ENCODE measurements around the gene PAQR7. TPM values are rescaled to one million over a fixed set of nuclear protein-coding genes. Genes with fewer than 3 reads are reported as not detected.

The PAQR7 gene
- total RNA-seq, 1 experiment from 2014 or later = 6.7 TPM

- TF ChIP-seq MLX (CRISPR knock-in tag; IDR thresholded peaks at IDR 0.05) (no peak), TCF7 (CRISPR knock-in tag; IDR thresholded peaks at IDR 0.05; ENCODE audit: low read depth) (no peak), NFATC4 (CRISPR knock-in tag; IDR thresholded peaks at IDR 0.05) (no peak)
These were observed 33.5 kb upstream of the PAQR7 start (continued) for GRCh38 chr1:25909040-25909439.

GRCh38 chr1:25908161-25908560 is 32.7 kb upstream of the PAQR7 start:
- no peaks in the 10 kb centered on the region for H3K9me3 Mint-ChIP-seq
- CTCF ChIA-PET = interaction anchor here (1.1 to 3.6 kb wide), 2 partner anchors 12 to 89 kb away, joined by 3 to 31 read pairs; partner anchors contain the start of gene PAFAH2
- no peak for DNase-seq (ENCODE audit: low spot score)
- H3K4me3 Mint-ChIP-seq = no peak overlapping the region
- H3K27me3 Mint-ChIP-seq (ENCODE audit: low read depth) = no peaks in the 10 kb centered on the region; the same call in none of the 2 replicates
- POLR2A ChIA-PET = no interaction called here
- no peak for TF ChIP-seq RORB (CRISPR knock-in tag; IDR thresholded peaks at IDR 0.05)
- no peak for TF ChIP-seq ESRRA (CRISPR knock-in tag; IDR thresholded peaks at IDR 0.05; ENCODE audit: borderline replicate concordance)
- no peak for TF ChIP-seq ATF6 (CRISPR knock-in tag; IDR thresholded peaks at IDR 0.05)
- TF ChIP-seq STAT6 (CRISPR knock-in tag; conservative IDR thresholded peaks at IDR 0.05; ENCODE audit: low read depth) = no peak
- no peak for ATAC-seq
- peaks cover 18% of the 10 kb centered on the region for H3K36me3 Mint-ChIP-seq
- peaks cover 27% of the 10 kb centered on the region for H3K4me1 Mint-ChIP-seq
- H3K27ac Mint-ChIP-seq = no peak overlapping the region

- DNase-seq (ENCODE audit: low spot score) = no peak
- ATAC-seq = no peak
- peak overlapping the region; percentile 79; the same call in 1 of the 2 replicates for H3K4me3 Mint-ChIP-seq
- H3K9me3 Mint-ChIP-seq = no peaks in the 10 kb centered on the region
- ChIA-PET POLR2A (interaction anchor here (0.7 to 1.4 kb wide), 2 partner anchors 12 to 90 kb away, joined by 3 to 4 read pairs; no protein-coding TSS in a partner anchor), CTCF (interaction anchor here (0.6 to 3.6 kb wide), 3 partner anchors 12 to 90 kb away, joined by 4 to 31 read pairs (median 4); partner anchors contain the start of gene PAFAH2)
- peaks cover 27% of the 10 kb centered on the region for H3K4me1 Mint-ChIP-seq
- peaks cover 23% of the 10 kb centered on the region for H3K36me3 Mint-ChIP-seq
- H3K27ac Mint-ChIP-seq = no peak overlapping the region
- no peaks in the 10 kb centered on the region; the same call in none of the 2 replicates for H3K27me3 Mint-ChIP-seq (ENCODE audit: low read depth)
- no peak for TF ChIP-seq STAT6 (CRISPR knock-in tag; conservative IDR thresholded peaks at IDR 0.05; ENCODE audit: low read depth)
- TF ChIP-seq ERG (CRISPR knock-in tag; IDR thresholded peaks at IDR 0.05) = no peak
- TF ChIP-seq ZNF416 (CRISPR knock-in tag; IDR thresholded peaks at IDR 0.05) = no peak
- no peak for TF ChIP-seq ARID4B (CRISPR knock-in tag; IDR thresholded peaks at IDR 0.05; ENCODE audit: borderline replicate concordance)
- no peak for TF ChIP-seq CREM (CRISPR knock-in tag; IDR thresholded peaks at IDR 0.05)
- TF ChIP-seq HMGXB4 (CRISPR knock-in tag; IDR thresholded peaks at IDR 0.05) = no peak
- TF ChIP-seq SMAD4 (CRISPR knock-in tag; IDR thresholded peaks at IDR 0.05) = no peak
- TF ChIP-seq TCF7 (CRISPR knock-in tag; IDR thresholded peaks at IDR 0.05; ENCODE audit: low read depth) = no peak
- no peak for TF ChIP-seq SOX15 (CRISPR knock-in tag; IDR thresholded peaks at IDR 0.05)
- TF ChIP-seq IRF1 (CRISPR knock-in tag; IDR thresholded peaks at IDR 0.05) = no peak
- TF ChIP-seq SP1 (CRISPR knock-in tag; conservative IDR thresholded peaks at IDR 0.05) = no peak
These were observed 32.1 kb upstream of the PAQR7 start for GRCh38 chr1:25907601-25908000.

All from WTC11 (cell line).